HEK293T (cell line): ENCODE data around the gene STK4.

ENCODE experiments used
- ARNT ChIP-seq: fragments of 450-650 bp; IDR thresholded peaks from 2 replicates; pipeline ENCODE4 v1.6.1; 2017; ENCODE audit warnings: mild to moderate bottlenecking
- BHLHE40 ChIP-seq: fragments of 450-650 bp; IDR thresholded peaks from 2 replicates; pipeline ENCODE4 v1.6.1; 2016; ENCODE audit warnings: mild to moderate bottlenecking, moderate library complexity, borderline replicate concordance
- FOXK2 ChIP-seq: fragments of 450-650 bp; IDR thresholded peaks from 2 replicates; pipeline ENCODE4 v1.6.1; 2016; ENCODE audit warnings: mild to moderate bottlenecking
- FOXM1 ChIP-seq: fragments of 450-650 bp; IDR thresholded peaks from 2 replicates; pipeline ENCODE4 v1.6.1; 2017; ENCODE audit warnings: mild to moderate bottlenecking, borderline replicate concordance
- LEF1 ChIP-seq: fragments of 450-650 bp; IDR thresholded peaks from 2 replicates; pipeline ENCODE4 v1.6.1; 2017; ENCODE audit warnings: mild to moderate bottlenecking, borderline replicate concordance
- NFRKB ChIP-seq: fragments of 450-650 bp; IDR thresholded peaks from 2 replicates; pipeline ENCODE4 v1.6.1; 2016; ENCODE audit warnings: mild to moderate bottlenecking, moderate library complexity
- SP1 ChIP-seq: fragments of 450-650 bp; IDR thresholded peaks from 2 replicates; pipeline ENCODE4 v1.6.1; 2017

DNA sequence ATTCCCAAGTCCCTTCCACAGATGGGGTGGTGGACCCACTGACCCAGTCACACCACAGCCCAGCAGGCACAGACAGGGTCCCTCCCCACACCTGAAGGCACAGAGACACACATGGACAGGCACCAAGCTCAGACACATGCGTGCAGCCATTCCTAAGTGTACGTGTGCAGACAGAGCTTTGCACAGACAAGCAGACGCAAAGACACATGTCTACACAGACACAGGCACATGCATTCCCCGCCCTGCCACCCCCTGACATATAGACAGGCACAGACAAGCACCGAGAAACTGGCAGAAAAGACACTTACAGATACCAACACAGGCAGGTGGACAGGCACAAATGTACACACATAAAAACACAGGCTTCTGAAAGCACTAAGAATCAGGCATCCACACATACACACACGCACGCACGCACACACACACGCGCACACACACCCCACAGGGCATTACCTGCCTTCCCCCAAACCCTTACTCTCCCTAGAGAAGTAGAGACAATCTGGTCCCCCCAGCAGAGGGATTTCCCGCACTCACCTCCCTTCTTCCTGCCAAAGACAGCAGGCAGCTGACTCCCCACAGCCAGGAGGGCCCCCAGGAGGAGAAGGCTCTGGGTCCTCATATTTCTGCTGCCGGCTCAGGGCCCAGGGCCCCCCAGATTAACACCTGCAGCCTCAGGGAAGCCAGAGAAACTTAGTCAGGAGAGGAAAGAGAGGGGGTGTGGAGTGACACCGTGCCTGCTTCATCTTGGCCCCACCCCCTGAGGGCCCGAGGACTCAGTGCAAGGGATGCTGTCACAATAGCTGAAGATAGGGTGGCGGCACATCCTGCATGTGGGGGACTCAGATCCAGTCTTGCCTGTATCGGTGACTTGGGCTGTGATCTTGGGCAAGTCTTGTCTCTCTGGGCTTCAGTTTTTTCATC is 148.4 kb downstream of the STK4 start, which contains the start of gene WFDC5:
- TF ChIP-seq FOXM1 (no peak), NFRKB (no peak), FOXK2 (no peak), SP1 (no peak), LEF1 (no peak), BHLHE40 (no peak), ARNT (no peak)
